ENCODE data around the gene DCC. TPM values are rescaled to one million over a fixed set of nuclear protein-coding genes. Genes with fewer than 3 reads are reported as not detected.

The DCC gene
- total RNA-seq, 1 experiment from 2014 or later: 14.1 TPM

GRCh38 chr18:52678551-52678950, 338.6 kb downstream of the DCC start:
- DNase-seq (ENCODE audit: low read depth): no peak

DNA sequence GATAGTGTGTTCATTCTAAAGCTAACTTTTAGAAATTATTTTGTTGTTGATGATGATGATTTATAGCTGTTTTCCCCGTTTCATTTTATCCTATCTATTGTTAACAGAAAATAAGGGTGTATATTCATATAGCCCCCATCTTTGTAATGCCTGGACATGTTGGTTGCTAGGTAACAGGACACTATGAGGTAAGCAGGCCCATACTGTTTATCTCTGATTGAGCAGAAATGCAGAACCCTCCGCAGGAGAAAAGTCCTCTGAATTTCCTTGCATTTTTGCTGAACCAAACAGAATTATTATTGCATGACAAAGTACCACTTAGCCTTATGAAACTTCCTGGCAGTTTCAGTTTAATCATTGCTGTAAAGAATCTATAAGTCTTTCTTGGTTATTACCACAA, 339.4 kb downstream of the DCC start:
- no peak for DNase-seq (ENCODE audit: low read depth)

- peak; percentile 87 for DNase-seq (ENCODE audit: low read depth)
Measured at GRCh38 chr18:52682260-52682659, 342.3 kb downstream of the DCC start.

DNA sequence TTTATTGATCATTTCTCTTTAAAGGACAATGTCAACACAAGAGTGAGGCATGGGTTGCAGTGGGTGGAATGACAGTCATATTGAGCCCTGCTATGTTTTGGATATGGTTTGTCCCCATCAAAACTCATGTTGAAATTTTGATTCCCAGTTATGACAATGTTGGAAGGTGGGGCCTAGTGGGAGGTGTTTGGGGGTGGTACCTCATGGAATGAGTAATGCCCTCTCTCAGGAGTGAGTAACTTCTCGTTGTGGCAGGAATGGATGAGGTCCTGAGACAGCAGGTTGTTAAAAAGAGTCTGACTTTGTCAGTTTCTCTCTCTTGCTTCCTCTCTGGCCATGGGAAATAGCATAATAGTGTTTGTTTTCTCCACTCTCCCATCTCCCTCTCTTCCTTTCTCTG, 345.3 kb downstream of the DCC start:
- DNase-seq (ENCODE audit: low read depth): peak; percentile 51

DNA sequence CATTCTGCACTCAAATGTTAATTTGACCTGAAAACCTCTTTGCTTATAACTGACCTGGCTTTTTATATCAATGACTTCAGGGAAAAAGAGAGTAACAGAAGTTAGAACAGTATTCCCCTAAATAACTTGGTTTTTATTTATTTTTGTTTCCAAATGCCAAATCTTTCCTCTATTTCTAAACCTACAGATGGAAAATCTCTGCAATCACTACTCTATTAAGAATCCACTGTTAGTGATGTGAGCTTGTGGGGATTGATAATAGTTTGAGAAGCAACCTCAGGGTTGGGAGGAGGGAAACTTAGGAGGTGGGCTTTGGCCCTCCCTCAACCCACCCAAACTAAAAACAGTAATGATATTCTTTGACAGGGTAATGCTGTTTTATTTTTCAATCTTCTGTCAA, 351.8 kb downstream of the DCC start:
- no peak for DNase-seq (ENCODE audit: low read depth)

- DNase-seq (ENCODE audit: low read depth): peak; percentile 34
Measured at GRCh38 chr18:52694804-52695203, 354.8 kb downstream of the DCC start.

DNA sequence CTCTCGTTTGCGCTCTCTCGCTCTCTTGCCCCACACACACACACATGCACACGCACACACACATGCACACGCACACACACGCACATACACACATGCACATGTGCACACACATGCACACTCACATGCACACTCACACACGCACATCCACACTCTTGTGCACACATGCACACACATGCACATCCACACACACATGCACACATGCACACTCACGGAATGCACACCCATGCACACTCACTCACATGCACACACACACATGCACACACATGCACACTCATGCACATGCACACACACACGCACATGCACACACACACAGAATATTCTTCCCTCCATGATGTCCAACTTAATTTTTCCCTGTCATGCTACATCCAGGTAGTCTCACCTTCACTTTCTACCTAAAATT, 360.1 kb downstream of the DCC start:
- DNase-seq (ENCODE audit: low read depth): no peak

- DNase-seq (ENCODE audit: low read depth): no peak
Measured at GRCh38 chr18:52700816-52701215, 360.8 kb downstream of the DCC start.

DNA sequence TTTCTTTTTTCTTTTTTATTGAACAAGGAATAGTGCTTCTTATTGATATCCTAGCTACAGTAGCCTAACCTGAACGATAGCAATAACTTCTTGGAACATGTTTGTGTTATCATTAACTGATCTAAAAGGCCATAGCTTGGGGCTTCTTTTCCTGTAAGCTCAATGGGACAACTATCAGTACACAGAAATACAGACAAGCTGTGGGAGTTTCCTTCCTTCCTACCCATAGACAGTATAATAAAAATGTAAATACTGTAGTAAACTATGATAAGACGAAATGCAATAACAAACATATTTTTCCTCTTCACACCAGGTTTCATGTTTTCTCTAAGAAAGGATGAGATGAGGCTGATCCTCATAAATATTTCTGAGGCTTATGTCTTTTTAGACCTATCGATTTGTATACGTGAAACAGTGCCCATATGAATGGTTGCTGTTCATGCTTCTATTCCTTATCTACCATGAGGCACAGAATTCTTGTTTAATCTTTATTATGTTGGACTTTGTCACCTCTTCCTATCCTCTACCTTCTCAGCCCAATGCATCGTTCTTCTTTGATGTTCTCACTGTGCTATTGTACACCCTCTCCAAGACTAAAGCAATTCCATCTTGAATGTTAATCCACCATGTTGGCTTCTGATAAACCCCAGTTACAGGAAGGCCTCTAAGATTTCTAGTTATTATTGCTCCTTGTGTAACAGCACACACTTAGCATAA, 361.4 kb downstream of the DCC start:
- DNase-seq (ENCODE audit: low read depth): no peak

- no peak for DNase-seq (ENCODE audit: low read depth)
Measured at GRCh38 chr18:52715421-52715820, 375.4 kb downstream of the DCC start.

DNA sequence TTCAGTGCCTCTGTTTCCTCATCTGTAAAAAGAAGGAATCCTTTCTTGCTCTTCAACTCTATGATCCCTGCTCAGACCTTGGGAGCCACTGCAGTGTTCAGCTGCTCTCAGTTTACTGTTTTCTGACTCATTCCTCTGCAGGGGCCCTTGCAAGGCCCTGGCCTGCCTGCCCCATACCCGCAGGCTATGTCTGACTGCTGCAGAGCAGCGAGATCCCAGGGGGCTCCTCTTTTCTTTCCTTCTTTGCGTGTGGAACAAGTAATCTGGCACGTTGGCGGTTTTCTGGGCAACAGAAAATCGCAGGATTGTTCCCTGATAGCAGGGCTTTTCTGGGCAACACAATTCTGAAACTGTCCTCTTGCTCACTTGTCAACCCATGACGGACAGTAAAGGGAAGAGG, 376.0 kb downstream of the DCC start:
- DNase-seq (ENCODE audit: low read depth): no peak

GRCh38 chr18:52716973-52717372, 377.0 kb downstream of the DCC start:
- peak; percentile 82 for DNase-seq (ENCODE audit: low read depth)

GRCh38 chr18:52722904-52723303, 382.9 kb downstream of the DCC start:
- no peak for DNase-seq (ENCODE audit: low read depth)

DNA sequence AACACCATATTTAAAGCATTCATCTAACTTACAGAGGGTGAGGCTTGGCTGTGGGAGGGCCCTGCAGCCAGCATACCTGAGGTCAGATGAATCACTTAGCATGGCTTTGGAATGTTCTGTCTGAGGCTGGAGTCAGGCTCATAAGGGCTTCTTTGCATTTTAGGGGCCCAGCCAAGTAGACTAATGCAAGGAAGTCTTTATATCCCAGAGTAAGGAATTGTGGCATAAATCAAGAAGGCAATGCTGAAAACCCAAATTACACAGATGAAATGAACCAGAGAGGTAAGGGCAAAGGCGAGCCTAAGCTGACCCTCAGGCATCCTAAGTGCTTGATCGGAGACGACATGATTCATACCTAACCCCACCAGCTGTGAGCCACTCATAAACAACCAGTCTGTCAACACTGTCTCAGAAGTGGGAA, 383.6 kb downstream of the DCC start:
- DNase-seq (ENCODE audit: low read depth): peak; percentile 59

GRCh38 chr18:52730972-52731619, 391.1 kb downstream of the DCC start:
- no peak for DNase-seq (ENCODE audit: low read depth)

GRCh38 chr18:52738946-52739345, 398.9 kb downstream of the DCC start:
- DNase-seq (ENCODE audit: low read depth): no peak

- no peak for DNase-seq (ENCODE audit: low read depth)
Measured at GRCh38 chr18:52746986-52747385, 407.0 kb downstream of the DCC start.

GRCh38 chr18:52747869-52748268, 407.9 kb downstream of the DCC start:
- no peak for DNase-seq (ENCODE audit: low read depth)

DNA sequence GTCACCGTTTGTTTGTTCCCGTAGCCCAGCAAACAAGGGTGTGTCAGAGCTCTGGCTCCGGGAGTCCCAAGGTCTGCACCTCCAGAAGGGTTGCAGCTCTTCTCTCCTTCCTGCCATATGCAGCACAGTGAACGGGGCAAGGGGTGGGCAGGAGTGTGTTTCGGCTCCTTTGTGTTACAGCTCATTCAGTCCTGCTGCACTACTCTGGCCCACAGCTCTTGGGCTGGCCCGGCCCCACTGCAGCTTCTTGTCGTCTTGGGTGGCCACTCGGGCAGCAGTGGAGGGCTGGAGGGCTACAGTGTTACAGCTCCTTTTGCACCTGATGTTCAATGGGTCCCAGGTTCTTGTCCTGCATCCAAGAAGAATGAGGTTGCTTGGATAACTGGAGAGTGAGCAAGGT, 408.3 kb downstream of the DCC start:
- no peak for DNase-seq (ENCODE audit: low read depth)

DNA sequence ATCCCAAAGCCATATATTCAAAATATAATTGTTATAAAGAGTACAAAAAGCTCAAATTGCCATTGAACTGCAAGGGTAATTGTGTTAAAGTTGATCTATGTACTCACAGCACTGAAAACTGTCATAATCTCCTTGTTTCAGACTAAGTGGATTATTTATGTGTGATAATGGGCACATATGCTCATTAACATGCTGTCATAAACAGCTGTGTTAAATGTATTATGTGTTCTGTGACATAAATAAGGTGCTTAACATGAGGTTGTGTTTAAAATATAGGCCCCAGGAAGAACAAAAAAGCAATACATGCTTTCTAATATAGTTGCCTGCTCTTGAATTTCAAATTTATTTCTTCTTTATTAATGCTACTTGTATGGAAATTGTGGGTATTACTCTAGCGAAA, 409.5 kb downstream of the DCC start:
- DNase-seq (ENCODE audit: low read depth): no peak

- DNase-seq (ENCODE audit: low read depth): no peak
Measured at GRCh38 chr18:52750995-52751394, 411.0 kb downstream of the DCC start.

- DNase-seq (ENCODE audit: low read depth): peak; percentile 47
Measured at GRCh38 chr18:52764316-52764715, 424.3 kb downstream of the DCC start.

- DNase-seq (ENCODE audit: low read depth): no peak
Measured at GRCh38 chr18:52766002-52766545, 426.1 kb downstream of the DCC start.

Data from HT1080 (cell line).